ENCODE results near the gene PTPN3.

GRCh38 chr9:109499093-109499630 is 1.1 kb upstream of the PTPN3 start:
- TF ChIP-seq POLR2A (IDR thresholded peaks at IDR 0.05) = no peak
- no peak for TF ChIP-seq CTCF (IDR thresholded peaks at IDR 0.05)
